ENCODE measurements around the gene FANCC.

GRCh38 chr9:95330720-95331404 lies 13.4 kb upstream of the FANCC start:
- TF ChIP-seq CTCF (conservative IDR thresholded peaks at IDR 0.05; ENCODE audit: low read depth, low read length) (no peak), POLR2A (IDR thresholded peaks at IDR 0.05; ENCODE audit: low read depth, low read length) (no peak), MAFK (IDR thresholded peaks at IDR 0.05; ENCODE audit: low read depth, low read length) (no peak), USF2 (IDR thresholded peaks at IDR 0.05; ENCODE audit: low read depth, low read length) (no peak), CEBPB (IDR thresholded peaks at IDR 0.05; ENCODE audit: low read depth, low read length) (no peak)

Measured in IMR-90 (cell line).